CD4-positive, alpha-beta T cell treated with Interleukin-10 for 1 hour (primary cell): ENCODE data around the gene PRUNE2.
"Not testable (repeated sequence)": the region's sequence is repeated elsewhere in the genome, so short reads cannot be mapped to it uniquely, and the experiment has no call there.

ENCODE experiments used
- DNase-seq: peaks from one replicate; pipeline ENCODE4 v3.0.0-alpha.2; 2020

The PRUNE2 gene

DNA sequence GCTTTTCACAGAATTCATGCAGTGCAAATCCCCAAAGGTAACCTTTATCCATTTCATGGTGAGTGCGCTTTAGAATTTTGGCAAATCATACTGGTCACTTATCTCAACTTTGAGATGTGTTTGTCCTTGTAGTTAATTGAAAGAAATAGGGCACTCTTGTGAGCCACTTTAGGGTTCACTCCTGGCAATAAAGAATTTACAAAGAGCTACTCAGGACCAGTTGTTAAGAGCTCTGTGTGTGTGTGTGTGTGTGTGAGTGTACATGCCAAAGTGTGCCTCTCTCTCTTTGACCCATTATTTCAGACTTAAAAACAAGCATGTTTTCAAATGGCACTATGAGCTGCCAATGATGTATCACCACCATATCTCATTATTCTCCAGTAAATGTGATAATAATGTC, 120.4 kb downstream of the PRUNE2 start:
- DNase-seq, result no peak

DNA sequence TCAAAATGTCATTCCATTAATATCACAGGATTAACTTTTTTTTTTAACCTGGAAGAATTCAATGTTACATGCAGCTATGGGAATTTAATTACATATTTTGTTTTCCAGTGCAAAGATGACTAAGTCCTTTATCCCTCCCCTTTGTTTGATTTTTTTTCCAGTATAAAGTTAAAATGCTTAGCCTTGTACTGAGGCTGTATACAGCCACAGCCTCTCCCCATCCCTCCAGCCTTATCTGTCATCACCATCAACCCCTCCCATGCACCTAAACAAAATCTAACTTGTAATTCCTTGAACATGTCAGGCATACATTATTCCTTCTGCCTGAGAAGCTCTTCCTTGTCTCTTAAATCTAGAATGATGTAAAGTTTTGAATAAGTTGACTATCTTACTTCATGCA, 121.0 kb downstream of the PRUNE2 start:
- DNase-seq, result no peak

GRCh38 chr9:76772686-76773445, 133.0 kb downstream of the PRUNE2 start:
- no peak for DNase-seq

- no peak for DNase-seq
Observed at GRCh38 chr9:76766126-76766525, 139.8 kb downstream of the PRUNE2 start.

DNA sequence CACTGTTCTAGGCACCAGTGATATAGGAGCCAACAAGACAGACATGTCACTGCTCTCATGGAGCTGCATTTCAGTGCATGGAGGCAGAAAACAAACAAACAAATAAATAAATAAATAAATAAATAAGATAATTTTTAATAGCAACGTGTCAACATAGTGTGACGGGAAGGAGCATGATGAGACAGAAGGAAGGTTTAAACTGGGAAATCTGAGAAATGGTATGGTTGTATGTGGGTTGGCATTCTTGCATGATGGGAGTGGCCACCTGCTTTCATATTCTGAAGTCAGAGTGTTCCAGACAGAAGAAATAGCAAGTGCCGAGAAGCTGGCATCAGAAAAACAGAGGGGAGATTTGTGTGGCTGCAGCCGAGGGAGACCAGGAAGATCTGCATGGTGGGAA, 141.8 kb downstream of the PRUNE2 start, which contains the start of gene PCA3:
Gene PCA3 (plus strand): TSS at position 301 of the 400 bp plus-strand sequence.
- DNase-seq, result no peak

DNA sequence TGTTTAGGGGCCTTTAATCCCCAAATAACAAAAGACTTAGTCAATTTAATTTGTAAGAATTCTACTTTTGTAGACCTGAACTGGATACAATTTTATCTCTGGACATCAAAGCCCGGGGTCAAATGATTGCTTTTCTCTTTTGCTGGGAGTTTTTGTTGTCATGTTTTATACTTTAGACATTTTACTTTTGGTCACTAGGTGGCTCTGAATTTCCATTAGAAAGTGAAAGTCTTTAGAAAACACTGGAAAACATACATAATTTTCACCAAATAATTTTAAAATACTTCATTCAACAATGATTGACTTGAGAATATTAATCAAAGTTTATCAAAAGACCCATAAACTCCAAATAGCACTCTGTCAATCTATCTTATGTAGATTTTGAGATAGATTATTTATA, 144.5 kb downstream of the PRUNE2 start:
- no peak for DNase-seq

DNA sequence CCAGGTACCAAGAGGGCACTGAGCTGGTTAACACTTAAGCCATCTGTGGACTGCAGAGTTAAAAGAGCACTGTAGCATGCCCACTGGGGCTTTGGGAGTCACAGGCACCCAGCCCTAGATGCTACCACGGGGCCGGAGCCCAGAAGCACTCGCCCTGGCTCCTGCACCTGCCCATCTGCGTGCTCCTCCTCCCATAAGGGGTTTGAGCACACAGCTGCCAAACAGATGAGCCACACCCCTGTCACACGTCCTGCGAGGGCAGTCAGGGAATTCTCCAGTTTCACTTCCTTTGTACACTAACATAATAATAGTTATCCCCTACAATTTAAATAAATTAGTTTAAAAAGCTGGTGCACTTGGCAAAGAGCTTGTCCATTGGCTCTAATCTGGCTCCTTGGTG, 146.2 kb downstream of the PRUNE2 start:
- DNase-seq, result no peak

GRCh38 chr9:76758476-76758875, 147.4 kb downstream of the PRUNE2 start:
- no peak for DNase-seq

DNA sequence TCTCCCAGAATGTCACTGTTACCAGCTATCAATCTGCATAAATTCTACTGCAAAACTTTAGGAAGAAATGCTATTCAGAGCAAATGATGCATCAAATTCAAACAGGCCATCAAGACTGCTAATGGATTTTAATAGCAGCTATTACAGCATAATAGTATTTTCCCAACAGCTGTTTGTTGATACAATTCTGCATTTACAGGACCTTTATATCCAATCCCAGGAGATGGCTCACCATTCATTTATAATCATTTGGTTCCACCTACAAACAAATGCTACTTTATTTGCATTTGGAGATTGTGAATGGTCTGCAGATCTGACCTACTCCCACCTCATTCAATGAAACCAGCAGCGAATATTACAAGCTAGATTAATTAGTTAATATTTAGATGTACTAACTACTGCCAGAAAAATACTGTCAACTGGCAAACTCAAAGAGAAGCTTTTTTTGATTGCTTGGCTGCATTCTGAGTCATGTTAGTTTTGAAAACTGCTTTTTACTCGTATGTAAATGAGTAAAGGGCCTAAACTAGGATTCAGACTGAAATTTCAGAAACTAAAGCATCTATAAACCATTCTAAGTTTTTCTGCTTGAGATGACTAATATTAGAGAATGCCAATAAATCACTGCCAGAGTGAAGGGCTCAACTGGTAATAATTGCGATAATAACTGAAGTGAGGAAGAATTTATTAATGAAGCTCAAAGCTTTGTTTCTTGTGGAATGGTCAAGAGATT, 148.8 kb downstream of the PRUNE2 start:
- no peak for DNase-seq

- no peak for DNase-seq
Observed at GRCh38 chr9:76756268-76756640, 149.7 kb downstream of the PRUNE2 start.

GRCh38 chr9:76751001-76751400, 154.9 kb downstream of the PRUNE2 start:
- no peak for DNase-seq

DNA sequence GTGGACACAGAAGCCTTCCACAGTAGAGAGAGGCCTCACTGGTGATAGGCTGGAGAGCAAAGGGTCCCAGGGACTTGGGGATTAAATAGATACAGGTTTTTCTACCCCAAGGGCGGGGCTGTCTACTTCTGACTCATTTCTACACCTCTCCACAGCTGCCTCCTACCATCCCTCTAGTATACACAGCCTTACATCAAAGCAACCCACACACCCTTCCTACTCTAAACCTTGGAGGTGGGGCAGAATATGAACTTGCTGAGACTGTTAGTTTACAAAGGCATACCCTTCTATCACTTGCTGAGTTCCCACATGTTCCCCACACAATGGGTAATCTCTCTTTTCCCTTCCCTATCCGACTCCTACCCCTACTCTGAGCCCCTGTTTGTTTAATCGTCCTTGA, 161.6 kb downstream of the PRUNE2 start:
- DNase-seq, result no peak

DNA sequence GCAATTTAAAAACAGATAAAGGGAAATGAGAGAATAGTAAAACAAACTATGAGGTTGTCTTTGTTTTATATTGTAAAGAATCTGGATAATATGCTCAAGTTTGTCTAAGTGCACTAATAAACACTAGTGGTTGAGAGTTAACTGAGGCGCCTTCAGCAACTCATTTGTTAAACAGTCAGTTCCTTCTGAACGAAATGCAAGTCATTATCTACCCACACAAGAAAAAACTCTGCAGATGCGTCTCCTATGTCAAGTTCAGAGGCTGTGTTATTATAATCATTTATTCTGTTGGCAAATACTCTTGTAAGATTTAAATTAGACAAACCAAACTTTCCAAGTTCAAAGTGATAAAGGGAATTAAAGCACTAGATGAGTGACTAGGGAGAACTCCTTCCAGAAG, 162.0 kb downstream of the PRUNE2 start:
- no peak for DNase-seq

DNA sequence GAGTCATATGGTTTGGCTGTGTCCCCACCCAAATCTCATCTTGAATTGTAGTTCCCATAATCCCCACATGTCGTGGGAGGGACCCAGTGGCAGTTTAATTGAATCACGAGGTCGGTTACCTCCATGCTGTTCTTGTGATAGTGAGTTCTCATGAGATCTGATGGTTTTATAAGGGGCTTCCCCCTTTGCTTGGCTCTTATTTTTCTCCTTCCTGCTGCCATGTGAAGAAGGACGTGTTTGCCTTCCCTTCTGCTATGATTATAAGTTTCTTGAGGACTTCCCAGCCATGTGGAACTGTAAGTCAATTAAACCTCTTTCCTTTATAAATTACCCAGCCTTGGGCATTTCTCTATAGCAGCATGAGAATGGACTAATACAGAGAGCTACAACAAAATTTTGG, 163.0 kb downstream of the PRUNE2 start:
- DNase-seq, result not testable (repeated sequence)

- DNase-seq, result no peak
Observed at GRCh38 chr9:76741524-76741923, 164.4 kb downstream of the PRUNE2 start.

GRCh38 chr9:76738402-76738801, 167.5 kb downstream of the PRUNE2 start:
- no peak for DNase-seq

DNA sequence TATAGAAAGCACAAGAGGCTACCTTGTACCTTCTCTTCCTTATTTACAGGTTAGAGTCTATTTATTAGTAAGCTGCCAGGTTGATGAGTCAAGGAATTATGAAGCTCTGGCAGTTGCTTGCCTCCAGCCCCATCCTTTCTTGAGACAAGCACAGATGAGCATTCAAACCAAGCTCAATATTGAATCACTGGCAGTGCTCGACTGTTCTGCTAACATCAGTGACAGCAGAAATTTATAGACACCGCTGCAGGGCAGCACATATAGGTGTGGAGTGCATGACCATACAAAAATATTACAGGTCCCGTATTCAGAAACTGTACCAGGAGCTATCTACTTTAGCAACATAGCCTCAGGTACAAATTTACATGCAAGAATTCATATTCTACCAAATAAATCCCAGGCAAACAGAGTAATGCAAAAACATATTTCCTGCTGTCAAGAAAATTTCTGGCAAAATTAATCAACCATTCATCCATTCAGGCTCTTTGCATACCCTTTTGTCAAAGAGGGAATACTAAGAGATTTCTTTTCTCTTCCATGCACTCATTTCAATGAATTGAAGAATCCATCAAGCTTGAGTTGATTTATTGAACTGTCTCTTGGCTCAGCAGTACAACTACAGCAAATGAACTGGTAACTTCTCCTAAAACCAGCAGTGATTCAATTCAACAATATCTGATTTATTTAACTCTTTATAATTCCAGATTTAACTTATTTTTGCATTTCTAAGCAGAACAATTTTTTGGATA, 168.6 kb downstream of the PRUNE2 start:
- no peak for DNase-seq

DNA sequence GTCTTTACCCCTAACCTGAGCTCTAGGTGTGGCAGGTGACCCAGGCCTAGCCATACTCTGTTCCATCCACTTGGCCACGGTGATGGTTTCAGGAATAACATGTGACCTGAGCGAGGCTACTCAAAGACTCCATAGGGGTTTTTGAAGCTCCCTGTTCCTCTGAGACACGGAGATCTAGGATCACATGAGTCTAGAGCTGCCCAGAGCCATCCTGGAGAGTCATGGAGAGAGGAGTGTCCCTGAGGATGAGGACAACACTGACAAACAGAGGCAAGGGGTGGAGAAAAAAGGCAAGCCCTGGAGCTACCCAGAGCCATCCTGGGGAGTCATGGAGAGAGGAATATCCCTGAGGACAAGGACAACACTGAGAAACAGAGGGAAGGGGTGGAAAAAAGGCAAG, 171.2 kb downstream of the PRUNE2 start:
- no peak for DNase-seq

- DNase-seq, result no peak
Observed at GRCh38 chr9:76733096-76733495, 172.8 kb downstream of the PRUNE2 start.

- no peak for DNase-seq
Observed at GRCh38 chr9:76732341-76732958, 173.5 kb downstream of the PRUNE2 start.

- no peak for DNase-seq
Observed at GRCh38 chr9:76730801-76731200, 175.1 kb downstream of the PRUNE2 start.

- DNase-seq, result no peak
Observed at GRCh38 chr9:76729980-76730737, 175.8 kb downstream of the PRUNE2 start.

- DNase-seq, result no peak
Observed at GRCh38 chr9:76729116-76729515, 176.8 kb downstream of the PRUNE2 start.
